Natural killer cell (primary cell): Measurements from ENCODE around the gene NRARP. TPM values are rescaled to one million over a fixed set of nuclear protein-coding genes. Genes with fewer than 3 reads are reported as not detected.

Experiments used
- ATAC-seq, 3 donors: fragments of 150-1000 bp in 2 of 3; fragments of 200-7000 bp in 1 of 3; cut with Tn5 transposase; 1 replicate in 1 of 3; 2 replicates in 2 of 3; pipeline ENCODE4 v1.10.0; 2021; ENCODE audit warnings: mild to moderate bottlenecking in 2 of 3, moderate library complexity in 2 of 3
- DNase-seq, 2 donors: peaks; one replicate each; pipeline versions ENCODE4 v3.0.0 to v3.0.0-alpha.2; 2013 to 2021; ENCODE audit warnings: mixed read lengths in 1 of 2
- H3K27ac ChIP-seq: one replicate; pipeline ENCODE4 v1.5.1; 2013; ENCODE audit warnings: mild to moderate bottlenecking, low read length
- H3K27me3 ChIP-seq: one replicate; pipeline ENCODE4 v1.6.1; 2013; ENCODE audit warnings: low read length; ENCODE audit not compliant: control insufficient read depth, insufficient read depth
- H3K36me3 ChIP-seq: one replicate; pipeline ENCODE4 v1.6.1; 2013; ENCODE audit warnings: low read length; ENCODE audit not compliant: control insufficient read depth, insufficient read depth
- H3K4me1 ChIP-seq: one replicate; pipeline ENCODE4 v1.6.1; 2013; ENCODE audit warnings: low read length; ENCODE audit not compliant: control insufficient read depth, insufficient read depth
- H3K4me3 ChIP-seq: one replicate; pipeline ENCODE4 v1.5.1; 2013; ENCODE audit warnings: low read length
- H3K9me3 ChIP-seq: one replicate; pipeline ENCODE4 v1.6.1; 2013; ENCODE audit warnings: low read length; ENCODE audit not compliant: control insufficient read depth, insufficient read depth
- H3K27ac Mint-ChIP-seq, 2 donors: one replicate each; pipeline ENCODE4 v1.8.0; 2022; ENCODE audit warnings: mild to moderate bottlenecking in 2 of 2, mixed read lengths in 2 of 2, moderate library complexity in 1 of 2
- H3K27me3 Mint-ChIP-seq, 2 donors: one replicate each; pipeline ENCODE4 v1.8.0; 2022; ENCODE audit warnings: low read depth in 2 of 2, mixed read lengths in 2 of 2
- H3K36me3 Mint-ChIP-seq: one replicate; pipeline ENCODE4 v1.8.0; 2022; ENCODE audit warnings: mixed read lengths
- H3K4me1 Mint-ChIP-seq, 2 donors: one replicate each; pipeline ENCODE4 v1.8.0; 2022; ENCODE audit warnings: mixed read lengths in 2 of 2
- H3K4me3 Mint-ChIP-seq: one replicate; pipeline ENCODE4 v1.8.0; 2022; ENCODE audit warnings: mild to moderate bottlenecking, moderate library complexity, mixed read lengths
- H3K9me3 Mint-ChIP-seq, 2 donors: one replicate each; pipeline ENCODE4 v1.8.0; 2022; ENCODE audit warnings: mixed read lengths in 2 of 2
- CTCF ChIP-seq: fragments of 200-600 bp; IDR thresholded peaks from one replicate; pipeline ENCODE4 v1.8.0; 2022; ENCODE audit warnings: antibody characterized with exemption
- WGBS: methylation state at CpG from one replicate; pipeline ENCODE4 v1.1.7; 2013; ENCODE audit warnings: missing lambda C conversion rate; ENCODE audit not compliant: insufficient coverage; 5-methylcytosine and 5-hydroxymethylcytosine counted together
- intact Hi-C: fragments of 100-400 bp; cut with micrococcal nuclease; formaldehyde crosslinking; loops from one replicate; pipeline ENCODE4 v1.14.2; 2022
- total RNA-seq, 4 donors: library from RNA; stranded (reverse); fragments of 120-200 nt in 1 of 4; gene quantifications; one replicate each; pipeline versions ENCODE4 v1.2.3 to v1.2.4, GENCODE V29; 2013 to 2022

NRARP gene
- total RNA-seq, 3 donors from 2014 or later (not counting 1 experiment from before 2014, with no cell fraction given) = 0.88 to 2.3 (median 1.2) TPM

DNA sequence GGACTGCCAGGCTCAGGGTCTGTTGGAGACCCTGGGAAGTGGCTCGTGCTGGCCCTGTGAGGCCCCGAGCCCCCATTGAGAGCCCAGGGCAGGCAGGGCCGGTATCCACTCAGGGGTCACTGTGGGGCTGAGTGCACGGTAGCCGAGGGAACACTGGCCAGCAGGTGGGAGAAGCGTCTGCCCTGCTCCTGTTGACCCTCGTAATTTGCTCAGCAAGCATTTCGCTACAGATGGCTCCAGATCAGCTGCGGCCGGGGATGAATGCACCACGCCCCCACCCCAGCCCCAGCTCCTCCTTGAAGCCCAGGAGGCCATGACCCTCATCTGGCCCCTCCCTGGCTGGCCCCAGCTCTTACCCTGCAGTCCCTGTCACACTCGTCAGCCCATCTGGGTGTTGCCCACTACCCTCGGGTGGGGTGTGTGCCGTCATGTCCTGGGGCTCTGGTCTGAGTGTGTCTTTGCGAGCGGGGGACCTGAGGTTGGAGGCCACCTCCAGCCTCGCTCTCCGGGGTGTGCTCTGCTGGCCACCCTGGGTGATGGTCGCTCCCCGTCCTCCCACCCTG, 6.1 kb upstream of the NRARP start:
- Mint-ChIP-seq H3K36me3 (no peaks in the 10 kb centered on the region), H3K4me1 (peaks cover 0 to 22% of the 10 kb centered on the region in 2 donors), H3K4me3 (no peak overlapping the region), H3K27ac (no peak overlapping the region), H3K27me3 (no peaks in the 10 kb centered on the region), H3K9me3 (no peaks in the 10 kb centered on the region)
- H3K4me1 ChIP-seq = peaks cover 33% of the 10 kb centered on the region
- H3K9me3 ChIP-seq = no peaks in the 10 kb centered on the region
- DNase-seq (no peak), ATAC-seq (no peak)
- no peaks in the 10 kb centered on the region for H3K36me3 ChIP-seq
- intact Hi-C loops = no loop called here
- no peak overlapping the region for H3K4me3 ChIP-seq
- 85% methylated on average over 20 of the region's 20 CpGs for WGBS
- no peak for TF ChIP-seq CTCF
- H3K27ac ChIP-seq = no peak overlapping the region
- H3K27me3 ChIP-seq = no peaks in the 10 kb centered on the region

DNA sequence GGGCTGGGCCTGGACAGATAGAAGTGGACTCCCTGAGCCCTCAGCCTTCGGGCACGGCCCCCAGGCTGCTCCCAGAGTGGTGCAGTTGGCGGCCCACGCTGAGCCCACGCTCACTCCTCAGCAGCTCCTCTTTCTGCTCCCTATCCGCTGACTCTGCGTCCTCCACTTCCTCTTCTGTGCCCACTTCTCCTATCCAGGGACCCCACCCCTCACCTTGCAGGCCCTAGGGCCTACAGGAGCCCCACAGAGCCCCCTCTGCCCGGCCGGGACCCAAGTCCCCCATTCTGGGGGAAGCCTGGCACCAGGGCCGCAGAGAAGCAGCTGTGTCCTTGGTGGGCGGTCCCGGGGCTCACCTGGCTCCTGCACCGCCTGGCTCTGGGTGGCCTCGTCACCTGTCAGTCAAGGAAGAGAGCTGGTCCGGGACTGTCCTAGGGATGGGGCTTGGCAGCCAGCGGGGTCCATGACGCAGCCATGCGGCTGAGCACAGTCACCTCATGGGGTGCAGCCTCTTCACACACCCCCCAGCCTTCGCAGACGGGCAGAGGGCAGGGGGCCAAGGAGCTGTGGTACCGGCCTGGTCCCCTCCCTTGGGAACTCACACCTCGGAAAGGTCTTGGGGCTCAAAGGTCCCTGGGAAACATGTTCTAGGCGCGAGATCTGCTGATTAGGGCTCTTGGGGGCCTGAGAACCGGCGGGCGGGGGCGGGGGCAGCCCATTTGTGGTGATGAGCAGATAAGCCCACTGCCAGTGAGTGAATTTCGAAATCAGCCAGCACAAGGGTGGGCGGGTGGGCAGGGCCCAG, 5.4 kb upstream of the NRARP start:
- Histone ChIP-seq H3K27me3 (no peaks in the 10 kb centered on the region), H3K27ac (no peak overlapping the region), H3K4me1 (peaks cover 38% of the 10 kb centered on the region), H3K4me3 (no peak overlapping the region), H3K36me3 (no peaks in the 10 kb centered on the region), H3K9me3 (no peaks in the 10 kb centered on the region)
- Mint-ChIP-seq H3K9me3 (no peaks in the 10 kb centered on the region), H3K36me3 (no peaks in the 10 kb centered on the region), H3K4me1 (peaks cover 0 to 22% of the 10 kb centered on the region in 2 donors), H3K27ac (no peak overlapping the region), H3K4me3 (no peak overlapping the region), H3K27me3 (no peaks in the 10 kb centered on the region)
- WGBS = 34% methylated on average over 30 of the region's 30 CpGs
- TF ChIP-seq CTCF = no peak
- intact Hi-C loops = no loop called here
- DNase-seq = no peak
- no peak for ATAC-seq

GRCh38 chr9:137306850-137307254, 4.8 kb upstream of the NRARP start:
- no peak overlapping the region for H3K27ac ChIP-seq
- Mint-ChIP-seq H3K9me3 (no peaks in the 10 kb centered on the region), H3K4me3 (no peak overlapping the region), H3K36me3 (no peaks in the 10 kb centered on the region), H3K4me1 (peaks cover 0 to 22% of the 10 kb centered on the region in 2 donors), H3K27ac (no peak overlapping the region), H3K27me3 (no peaks in the 10 kb centered on the region)
- 43% methylated on average over 23 of the region's 23 CpGs for WGBS
- no peaks in the 10 kb centered on the region for H3K9me3 ChIP-seq
- ATAC-seq (no peak), DNase-seq (no peak)
- H3K4me3 ChIP-seq = no peak overlapping the region
- no peaks in the 10 kb centered on the region for H3K36me3 ChIP-seq
- intact Hi-C loops = no loop called here
- no peak for TF ChIP-seq CTCF
- H3K27me3 ChIP-seq = no peaks in the 10 kb centered on the region
- peaks cover 38% of the 10 kb centered on the region for H3K4me1 ChIP-seq
